Sigmoid colon (tissue), 4 donors: ENCODE measurements around the gene PPP1R9B.

Experiments
- POLR2AphosphoS5 ChIP-seq, 4 donors: sonication (generic); formaldehyde crosslinking; IDR thresholded peaks; one replicate each; pipeline ENCODE4 v1.6.1; 2017; ENCODE audit warnings: antibody characterized with exemption in 4 of 4
- TF ChIP-seq, protein P1 (sequence below), 4 experiments: fragments of 450-650 bp in 3 of 4; fragments of 200-600 bp in 1 of 4; IDR thresholded peaks; one replicate each; pipeline ENCODE4 v1.5.1; 2016 to 2019; ENCODE audit warnings: antibody characterized with exemption in 4 of 4, mild to moderate bottlenecking in 3 of 4, moderate library complexity in 2 of 4

DNA sequence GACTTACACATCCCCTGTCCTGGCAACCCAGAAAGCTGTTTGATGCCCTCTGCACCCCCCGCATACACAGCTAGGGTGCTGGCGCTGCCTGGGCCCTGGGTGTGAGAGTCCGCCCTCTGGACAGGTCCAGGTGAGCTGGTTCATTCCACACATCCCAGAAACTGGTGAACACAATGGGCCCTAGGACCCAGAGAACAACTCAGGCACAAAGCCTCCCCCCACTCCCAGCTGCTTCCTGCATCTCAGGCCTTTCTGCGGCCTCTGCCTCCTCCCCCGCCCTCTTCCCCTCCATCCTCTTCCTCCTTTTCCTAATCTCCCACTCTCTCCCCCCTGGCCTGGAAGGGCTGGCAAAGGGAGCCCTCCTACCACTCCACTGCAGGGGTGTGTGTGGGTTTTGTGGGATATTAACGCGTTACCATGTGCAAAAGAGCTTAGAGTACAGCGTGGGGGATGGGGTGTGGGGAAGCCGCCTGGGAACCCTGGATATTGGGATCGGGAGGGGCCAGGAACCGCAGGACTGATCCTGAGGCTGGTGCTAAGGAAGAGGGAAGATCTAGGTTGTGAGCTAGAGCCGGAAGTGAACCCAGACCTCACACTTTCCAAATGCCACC, 1.6 kb upstream of the PPP1R9B start:
- TF ChIP-seq POLR2AphosphoS5 (IDR thresholded peaks at IDR 0.05): peak in 3 of 4 donors; percentile 32 to 59 (median 48)
- TF ChIP-seq, protein P1, sequence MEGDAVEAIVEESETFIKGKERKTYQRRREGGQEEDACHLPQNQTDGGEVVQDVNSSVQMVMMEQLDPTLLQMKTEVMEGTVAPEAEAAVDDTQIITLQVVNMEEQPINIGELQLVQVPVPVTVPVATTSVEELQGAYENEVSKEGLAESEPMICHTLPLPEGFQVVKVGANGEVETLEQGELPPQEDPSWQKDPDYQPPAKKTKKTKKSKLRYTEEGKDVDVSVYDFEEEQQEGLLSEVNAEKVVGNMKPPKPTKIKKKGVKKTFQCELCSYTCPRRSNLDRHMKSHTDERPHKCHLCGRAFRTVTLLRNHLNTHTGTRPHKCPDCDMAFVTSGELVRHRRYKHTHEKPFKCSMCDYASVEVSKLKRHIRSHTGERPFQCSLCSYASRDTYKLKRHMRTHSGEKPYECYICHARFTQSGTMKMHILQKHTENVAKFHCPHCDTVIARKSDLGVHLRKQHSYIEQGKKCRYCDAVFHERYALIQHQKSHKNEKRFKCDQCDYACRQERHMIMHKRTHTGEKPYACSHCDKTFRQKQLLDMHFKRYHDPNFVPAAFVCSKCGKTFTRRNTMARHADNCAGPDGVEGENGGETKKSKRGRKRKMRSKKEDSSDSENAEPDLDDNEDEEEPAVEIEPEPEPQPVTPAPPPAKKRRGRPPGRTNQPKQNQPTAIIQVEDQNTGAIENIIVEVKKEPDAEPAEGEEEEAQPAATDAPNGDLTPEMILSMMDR (IDR thresholded peaks at IDR 0.05): no peak
